Activated T-helper 2 cell treated with anti-CD3 and anti-CD28 coated beads, Interferon-gamma antibody, Interleukin-2, Interleukin-4, amounts not matched to agents 10 μg/mL and 5 μg/mL and 100 μg/mL, durations not matched to agents 14 hours and 24 hours and 36 hours (primary cell): Measurements from ENCODE around the gene IL1RL2. TPM values are rescaled to one million over a fixed set of nuclear protein-coding genes. Genes with fewer than 3 reads are reported as not detected.

Experiments used
- DNase-seq: peaks from one replicate; pipeline ENCODE4 v3.0.0; 2021; ENCODE audit warnings: low spot score
- H3K27ac Mint-ChIP-seq: one replicate; pipeline ENCODE4 v1.8.0; 2021; ENCODE audit warnings: mixed read lengths
- H3K27me3 Mint-ChIP-seq: one replicate; pipeline ENCODE4 v1.8.0; 2021; ENCODE audit warnings: low read depth, mixed read lengths
- H3K36me3 Mint-ChIP-seq: one replicate; pipeline ENCODE4 v1.8.0; 2021; ENCODE audit warnings: low read depth, mixed read lengths
- H3K4me1 Mint-ChIP-seq: one replicate; pipeline ENCODE4 v1.8.0; 2021; ENCODE audit warnings: low read depth, mixed read lengths
- H3K4me3 Mint-ChIP-seq: one replicate; pipeline ENCODE4 v1.8.0; 2021; ENCODE audit warnings: low read depth, mild to moderate bottlenecking, moderate library complexity, mixed read lengths
- H3K9me3 Mint-ChIP-seq: one replicate; pipeline ENCODE4 v1.8.0; 2021; ENCODE audit warnings: mixed read lengths
- intact Hi-C: fragments of 100-400 bp; cut with micrococcal nuclease; formaldehyde crosslinking; loops from one replicate; pipeline ENCODE4 v1.15.1; 2023
- total RNA-seq: library from RNA; stranded (reverse); gene quantifications from 2 replicates; pipeline ENCODE4 v1.2.3, GENCODE V29; 2022

The IL1RL2 gene
- total RNA-seq, 1 donor from 2014 or later = not detected

DNA sequence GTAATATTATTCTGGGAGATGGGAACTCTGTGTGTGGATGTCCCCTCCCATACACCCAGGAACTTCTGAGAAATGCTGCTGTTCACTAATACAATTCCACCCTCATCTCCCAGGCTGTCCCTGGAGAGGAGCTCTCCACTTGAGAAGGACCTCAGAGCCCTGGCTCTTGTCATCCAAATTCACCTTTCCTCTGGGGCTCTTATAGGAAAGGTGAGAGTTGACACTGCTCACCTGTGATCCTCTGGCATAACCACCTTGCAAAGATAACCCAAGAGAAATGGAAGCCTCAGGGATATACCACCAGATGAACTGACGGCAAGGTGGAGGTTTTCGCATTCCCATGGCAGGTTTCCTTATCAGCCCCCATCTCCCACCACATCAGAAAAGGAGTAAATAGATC is 52.0 kb downstream of the IL1RL2 start:
- Mint-ChIP-seq H3K36me3 (no peaks in the 10 kb centered on the region), H3K27ac (no peak overlapping the region), H3K4me1 (peaks cover 49% of the 10 kb centered on the region), H3K4me3 (no peak overlapping the region), H3K9me3 (no peaks in the 10 kb centered on the region), H3K27me3 (no peaks in the 10 kb centered on the region)
- intact Hi-C loops = no loop called here
- no peak for DNase-seq

DNA sequence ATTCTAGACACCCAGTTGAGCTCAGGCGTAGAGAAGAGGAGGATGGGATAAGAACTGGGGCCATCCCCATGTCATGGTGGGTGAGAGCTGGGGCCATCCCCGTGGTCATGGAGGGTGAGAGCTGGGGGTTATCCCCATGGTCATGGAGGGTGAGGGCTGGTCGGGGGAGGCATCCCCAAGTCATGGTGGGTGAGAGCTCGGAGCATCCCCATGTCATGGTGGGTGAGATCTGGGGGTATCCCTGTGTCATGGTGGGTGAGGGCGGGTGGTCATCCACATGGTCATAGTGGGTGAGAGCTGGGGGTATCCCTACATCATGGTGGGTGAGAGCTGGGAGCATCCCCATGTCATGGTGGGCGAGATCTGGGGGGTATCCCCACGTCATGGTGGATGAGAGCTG is 52.5 kb downstream of the IL1RL2 start:
- Mint-ChIP-seq H3K27me3 (no peaks in the 10 kb centered on the region), H3K9me3 (no peaks in the 10 kb centered on the region), H3K4me3 (no peak overlapping the region), H3K36me3 (no peaks in the 10 kb centered on the region), H3K4me1 (peaks cover 43% of the 10 kb centered on the region), H3K27ac (peak overlapping the region; percentile 48)
- no peak for DNase-seq
- intact Hi-C loops = no loop called here

DNA sequence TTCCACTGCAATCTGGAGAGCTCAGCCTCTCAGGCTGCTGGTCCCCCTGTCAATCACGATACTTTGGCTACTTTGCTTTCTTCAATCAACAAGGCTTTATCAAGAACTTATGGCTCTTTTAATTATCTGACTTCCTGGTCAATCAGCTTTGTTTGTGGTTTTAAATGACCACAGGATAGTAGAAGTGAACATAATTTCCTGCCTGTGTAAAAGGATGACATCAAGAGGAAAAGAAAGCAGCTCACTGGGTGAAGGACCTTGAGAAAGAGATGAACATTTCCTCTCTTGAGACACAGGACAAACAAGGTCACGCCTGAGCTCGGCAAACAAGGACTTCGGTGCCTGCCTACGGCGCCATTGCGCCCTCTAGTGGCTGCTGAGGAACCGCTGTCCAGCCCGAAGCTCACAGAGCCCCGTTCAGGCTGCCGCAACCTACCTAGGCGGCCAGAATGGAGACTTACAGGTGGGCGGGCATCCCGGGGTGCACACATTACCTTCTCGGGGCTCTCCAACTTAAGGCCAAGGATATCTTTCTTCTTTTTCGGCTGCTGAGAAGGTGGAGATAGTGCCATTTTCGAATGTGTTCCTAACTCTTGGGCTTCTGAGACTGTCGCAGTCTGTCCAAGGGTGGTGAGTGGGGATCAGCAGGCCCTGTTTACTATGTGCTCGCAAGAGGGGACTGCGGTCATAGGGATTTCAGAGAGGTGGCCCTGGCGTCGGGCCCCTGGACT is 54.0 kb downstream of the IL1RL2 start:
- Mint-ChIP-seq H3K9me3 (no peaks in the 10 kb centered on the region), H3K27me3 (no peaks in the 10 kb centered on the region), H3K36me3 (no peaks in the 10 kb centered on the region), H3K4me1 (peaks cover 29% of the 10 kb centered on the region), H3K4me3 (no peak overlapping the region), H3K27ac (peak overlapping the region; percentile 40)
- peak; percentile 77 for DNase-seq
- intact Hi-C loops = loop anchor here (1.0 to 5.0 kb wide), 6 partner anchors 114 to 419 kb away; partner anchors contain the start of gene IL18R1

DNA sequence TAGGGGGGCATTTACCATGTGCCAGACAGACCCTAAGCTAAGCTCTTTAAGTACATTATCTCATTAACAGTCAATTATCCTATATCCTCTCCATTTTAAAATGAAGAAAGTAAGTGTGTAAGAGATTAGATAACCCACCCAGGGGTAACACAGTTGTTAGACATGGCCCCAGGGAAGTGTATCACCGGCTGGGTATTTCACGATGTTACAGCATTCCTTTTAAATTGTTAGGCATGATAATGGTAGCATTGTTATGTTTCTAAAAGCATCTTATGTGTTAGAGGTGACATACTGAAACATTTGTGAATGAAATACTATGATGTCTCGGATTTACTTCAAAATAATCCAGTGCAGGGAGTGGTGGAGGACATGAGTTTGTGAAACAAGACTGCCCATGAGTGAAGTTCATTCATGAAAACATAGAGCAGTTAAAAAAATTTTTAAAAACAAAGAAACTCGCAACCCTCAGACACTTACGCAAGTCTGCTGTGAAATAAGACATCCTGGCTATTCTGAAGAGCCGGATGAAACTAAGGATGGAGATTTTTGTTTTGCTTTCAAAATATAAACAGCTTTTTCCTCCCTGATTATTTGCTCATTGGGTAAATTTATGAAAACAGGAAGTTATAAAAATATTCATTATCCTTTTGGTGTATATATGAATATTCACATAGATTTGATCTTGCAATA is 54.9 kb downstream of the IL1RL2 start:
- Mint-ChIP-seq H3K9me3 (no peaks in the 10 kb centered on the region), H3K4me1 (peaks cover 28% of the 10 kb centered on the region), H3K36me3 (no peaks in the 10 kb centered on the region), H3K27ac (no peak overlapping the region), H3K27me3 (no peaks in the 10 kb centered on the region), H3K4me3 (no peak overlapping the region)
- no peak for DNase-seq
- intact Hi-C loops = loop anchor here (2.0 to 5.0 kb wide), 3 partner anchors 201 to 419 kb away; no protein-coding TSS in a partner anchor

DNA sequence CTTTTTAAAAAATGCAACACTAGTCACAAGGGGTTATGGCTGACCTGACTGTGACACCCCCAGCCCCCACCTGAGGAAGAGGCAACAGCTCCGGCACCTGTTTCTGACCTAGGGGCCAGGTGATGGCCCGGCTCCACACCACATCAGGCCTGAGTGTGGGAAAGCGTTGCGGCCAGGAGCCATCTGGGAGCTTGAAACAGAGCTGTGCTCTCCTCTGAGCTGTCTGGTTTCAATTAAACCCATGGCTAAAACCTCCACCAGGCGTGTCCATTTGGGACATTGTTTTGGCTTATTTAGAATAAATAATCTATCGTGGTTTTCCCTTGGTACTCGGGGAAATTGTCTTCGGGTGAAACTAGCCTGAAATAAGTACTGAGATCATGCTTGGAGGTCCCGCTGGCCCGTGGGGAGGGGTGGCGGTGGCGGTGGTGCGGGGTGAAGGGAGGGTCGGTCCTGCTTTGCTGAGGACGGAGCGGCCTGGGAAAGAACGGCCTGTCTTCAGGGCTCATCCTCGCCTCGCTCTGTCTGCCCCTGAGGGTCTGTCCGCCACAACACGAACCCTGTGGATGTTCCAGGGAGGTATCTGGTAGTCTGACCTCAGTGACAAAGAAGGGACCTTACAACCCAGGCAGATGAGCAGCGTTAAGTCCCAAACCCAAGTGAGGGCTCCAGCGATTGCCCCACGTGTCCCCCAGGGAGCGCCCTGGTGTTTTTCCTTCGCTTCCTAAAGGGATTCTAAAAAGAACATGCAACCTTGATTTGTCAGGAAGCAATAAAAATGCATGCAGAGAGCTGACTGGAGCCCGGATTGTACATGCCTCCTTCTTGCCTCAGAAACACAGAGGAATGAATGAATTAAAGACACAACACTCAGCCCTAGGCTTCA is 58.7 kb downstream of the IL1RL2 start:
- Mint-ChIP-seq H3K9me3 (no peaks in the 10 kb centered on the region), H3K27me3 (peaks cover 1% of the 10 kb centered on the region), H3K27ac (no peak overlapping the region), H3K36me3 (no peaks in the 10 kb centered on the region), H3K4me3 (no peak overlapping the region), H3K4me1 (peaks cover 13% of the 10 kb centered on the region)
- intact Hi-C loops = no loop called here
- DNase-seq = no peak

DNA sequence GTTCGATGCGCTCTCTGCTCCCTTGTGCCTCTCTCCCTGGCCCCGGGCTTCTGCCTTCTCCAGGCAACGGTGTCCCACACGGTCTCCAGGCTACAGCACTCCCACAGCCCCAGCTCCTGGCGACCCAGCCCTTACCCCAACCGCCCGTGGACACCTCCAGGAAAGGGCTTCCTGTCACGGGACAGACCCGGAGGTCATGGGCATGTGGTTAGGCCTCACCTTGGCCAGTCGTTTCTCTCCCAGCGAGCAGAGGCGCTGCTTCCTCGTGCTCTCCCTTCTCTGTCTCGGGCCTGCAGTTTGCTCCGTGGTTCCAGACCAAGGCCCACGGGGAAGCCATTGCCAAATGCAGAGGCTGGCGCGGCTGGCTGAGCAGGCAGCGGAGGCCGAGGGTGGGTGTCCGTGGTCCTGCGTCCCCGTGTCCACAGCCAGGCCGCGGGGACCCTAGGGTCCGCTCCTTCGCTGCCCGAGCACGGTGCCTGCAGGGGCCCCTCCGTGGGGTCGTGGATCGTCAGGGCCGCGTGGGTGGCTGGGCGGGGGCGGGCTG is 63.5 kb downstream of the IL1RL2 start:
- intact Hi-C loops = no loop called here
- H3K27me3 Mint-ChIP-seq = peaks cover 5% of the 10 kb centered on the region
- peaks cover 36% of the 10 kb centered on the region for H3K4me1 Mint-ChIP-seq
- peaks cover 3% of the 10 kb centered on the region for H3K9me3 Mint-ChIP-seq
- no peak overlapping the region for H3K27ac Mint-ChIP-seq
- DNase-seq = no peak
- no peak overlapping the region for H3K4me3 Mint-ChIP-seq
- no peaks in the 10 kb centered on the region for H3K36me3 Mint-ChIP-seq

DNA sequence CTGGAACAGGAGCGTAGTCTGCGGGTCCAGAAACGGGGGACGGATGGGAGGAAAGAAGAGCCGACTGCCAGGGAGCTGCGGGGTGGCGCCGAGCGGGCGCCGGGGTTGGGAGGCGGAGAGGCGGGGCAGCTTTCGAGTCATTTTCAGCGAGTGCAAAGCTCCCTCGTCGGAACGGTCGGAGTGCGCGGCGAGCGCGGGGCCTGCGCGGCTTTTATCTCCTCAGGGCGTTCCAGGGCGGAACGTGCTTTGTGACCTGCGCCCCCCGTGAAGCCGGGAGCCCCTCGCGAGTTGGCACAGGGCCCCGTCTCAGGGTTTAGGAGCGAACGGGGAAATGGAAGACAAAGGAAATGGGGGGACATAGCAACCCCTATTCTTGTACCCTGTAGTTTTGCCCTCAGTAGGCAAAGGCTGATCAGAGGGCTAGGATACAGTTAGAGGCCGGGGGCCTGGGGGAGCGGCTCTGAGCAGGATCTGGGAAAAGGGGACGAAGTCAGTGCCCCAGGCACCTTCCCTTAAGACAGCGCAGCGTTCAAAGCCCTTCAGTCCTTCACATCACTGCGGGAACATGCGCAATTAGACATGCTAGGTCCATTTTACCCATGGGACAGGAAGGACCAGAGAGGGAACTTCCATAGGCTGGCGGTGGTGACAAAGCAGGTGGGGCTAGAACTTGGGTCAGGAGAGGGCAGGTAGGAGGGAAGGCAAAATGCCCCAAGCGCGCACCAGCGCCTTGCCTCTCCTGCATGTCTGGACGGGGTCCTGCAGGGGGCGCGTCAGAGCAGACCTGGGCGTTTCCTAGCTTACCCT is 64.4 kb downstream of the IL1RL2 start:
- Mint-ChIP-seq H3K4me3 (peak overlapping the region; percentile 81), H3K9me3 (peaks cover 4% of the 10 kb centered on the region), H3K27me3 (peaks cover 5% of the 10 kb centered on the region), H3K27ac (peak overlapping the region; percentile 80), H3K4me1 (peaks cover 39% of the 10 kb centered on the region), H3K36me3 (no peaks in the 10 kb centered on the region)
- DNase-seq = peak; percentile 36
- intact Hi-C loops = no loop called here

DNA sequence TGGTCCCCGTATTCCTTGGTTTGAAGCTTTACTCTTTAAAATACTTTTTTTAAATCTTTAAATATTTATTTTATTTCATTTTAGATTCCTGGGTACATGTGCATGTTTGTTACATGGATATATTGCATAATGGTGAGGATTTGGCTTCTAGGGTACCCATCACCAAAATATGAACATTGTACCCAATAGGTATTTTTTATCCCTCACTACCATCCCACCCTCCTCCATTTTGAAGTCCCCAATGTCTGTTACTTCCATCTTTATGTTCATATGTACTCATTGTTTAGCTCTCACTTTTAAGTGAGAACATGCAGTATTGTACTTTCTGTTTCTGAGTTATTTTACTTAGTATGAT is 65.0 kb downstream of the IL1RL2 start:
- intact Hi-C loops = loop anchor here (2.0 kb wide), 1 partner anchor 191 kb away; no protein-coding TSS in a partner anchor
- H3K4me3 Mint-ChIP-seq = no peak overlapping the region
- no peak for DNase-seq
- H3K9me3 Mint-ChIP-seq = peaks cover 7% of the 10 kb centered on the region
- no peak overlapping the region for H3K27ac Mint-ChIP-seq
- peaks cover 5% of the 10 kb centered on the region for H3K27me3 Mint-ChIP-seq
- H3K4me1 Mint-ChIP-seq = peaks cover 44% of the 10 kb centered on the region
- H3K36me3 Mint-ChIP-seq = no peaks in the 10 kb centered on the region

DNA sequence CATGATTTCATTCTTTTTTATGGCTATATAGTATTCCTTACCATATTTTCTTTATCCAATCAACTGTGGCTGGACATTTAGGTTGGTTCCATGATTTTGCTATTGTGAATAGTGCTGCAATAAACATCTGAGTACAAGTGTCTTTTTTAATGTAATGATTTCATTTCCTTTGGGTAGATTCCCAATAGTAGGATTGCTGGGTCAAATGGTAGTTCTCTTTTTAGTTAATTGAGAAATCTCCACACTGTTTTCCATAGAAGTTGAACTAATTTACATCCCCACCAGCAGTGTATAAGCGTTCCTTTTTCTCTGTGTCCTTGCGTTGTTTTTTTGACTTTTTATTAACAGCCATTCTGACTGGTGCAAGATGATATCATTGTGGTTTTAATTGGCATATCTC is 65.4 kb downstream of the IL1RL2 start:
- H3K27ac Mint-ChIP-seq = no peak overlapping the region
- peaks cover 5% of the 10 kb centered on the region for H3K27me3 Mint-ChIP-seq
- H3K9me3 Mint-ChIP-seq = peaks cover 7% of the 10 kb centered on the region
- no peaks in the 10 kb centered on the region for H3K36me3 Mint-ChIP-seq
- DNase-seq = no peak
- H3K4me3 Mint-ChIP-seq = no peak overlapping the region
- H3K4me1 Mint-ChIP-seq = peaks cover 49% of the 10 kb centered on the region
- intact Hi-C loops = loop anchor here (2.0 kb wide), 1 partner anchor 191 kb away; no protein-coding TSS in a partner anchor

DNA sequence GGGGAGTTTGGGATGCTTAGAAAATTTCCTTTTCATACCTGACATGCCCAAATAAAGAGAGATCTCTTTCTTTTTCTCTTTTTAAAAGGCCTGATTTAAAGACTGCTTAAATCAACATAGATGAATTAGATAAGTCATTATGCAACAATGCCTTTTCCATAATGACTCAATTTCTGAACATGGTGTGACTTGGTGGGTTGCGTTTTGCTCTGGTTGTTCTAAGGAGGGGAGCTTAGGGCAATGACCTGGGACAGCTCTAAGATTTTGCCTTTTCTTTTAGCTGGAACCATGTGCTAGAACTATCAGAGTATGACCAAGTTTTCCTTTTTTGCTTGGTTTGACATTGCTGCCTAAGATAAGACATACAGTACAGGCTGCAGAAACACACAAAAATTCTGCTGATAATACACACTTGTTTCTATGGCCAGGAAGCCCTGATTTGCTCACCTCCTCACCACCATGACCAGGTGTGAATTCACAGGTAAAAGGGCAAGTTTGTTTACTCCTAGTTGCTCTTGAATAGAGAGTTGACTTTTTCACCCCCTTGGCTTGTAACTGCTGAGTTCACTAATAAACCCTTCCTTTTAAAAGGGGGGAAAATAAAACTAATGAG is 66.4 kb downstream of the IL1RL2 start:
- H3K4me1 Mint-ChIP-seq = peaks cover 58% of the 10 kb centered on the region
- no peaks in the 10 kb centered on the region for H3K36me3 Mint-ChIP-seq
- no peak overlapping the region for H3K4me3 Mint-ChIP-seq
- peak overlapping the region; percentile 51 for H3K27ac Mint-ChIP-seq
- H3K9me3 Mint-ChIP-seq = peaks cover 7% of the 10 kb centered on the region
- DNase-seq = no peak
- peaks cover 5% of the 10 kb centered on the region for H3K27me3 Mint-ChIP-seq
- intact Hi-C loops = loop anchor here (1.0 to 2.0 kb wide), 2 partner anchors 102 to 190 kb away; partner anchors contain the start of gene IL18R1

DNA sequence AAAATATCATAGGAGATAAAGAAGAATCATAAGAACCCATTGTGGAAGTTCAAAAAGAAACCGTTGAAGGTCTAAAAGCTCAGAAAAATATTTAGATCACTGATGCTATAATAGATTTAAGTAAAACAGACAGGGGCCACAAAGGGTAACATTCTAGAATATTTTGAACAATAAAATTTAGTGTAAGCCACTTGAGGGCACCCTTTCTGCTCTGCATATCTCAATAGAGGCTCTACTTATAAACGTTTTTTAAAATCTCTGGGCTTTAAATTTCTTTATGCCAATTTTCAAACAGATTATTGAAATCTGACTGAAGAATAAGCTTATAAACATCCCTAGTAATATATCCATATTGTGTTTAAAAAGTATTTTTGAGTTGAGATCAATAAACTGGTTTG is 66.9 kb downstream of the IL1RL2 start:
- DNase-seq = no peak
- peaks cover 63% of the 10 kb centered on the region for H3K4me1 Mint-ChIP-seq
- intact Hi-C loops = loop anchor here (1.0 to 2.0 kb wide), 2 partner anchors 102 to 189 kb away; partner anchors contain the start of gene IL18R1
- peaks cover 12% of the 10 kb centered on the region for H3K9me3 Mint-ChIP-seq
- peaks cover 5% of the 10 kb centered on the region for H3K27me3 Mint-ChIP-seq
- H3K36me3 Mint-ChIP-seq = peaks cover 3% of the 10 kb centered on the region
- no peak overlapping the region for H3K4me3 Mint-ChIP-seq
- peak overlapping the region; percentile 51 for H3K27ac Mint-ChIP-seq
